GF-D8 (cell line): ENCODE measurements around the gene BPIFB3.

ENCODE experiments used
- DNase-seq: peaks from one replicate; lab custom pipeline; 2025; lab: John Stamatoyannopoulos, UW

The BPIFB3 gene

GRCh38 chr20:33053291-33054106, at the start of gene BPIFB3:
Gene BPIFB3 (plus strand): TSS chr20:33053903. CDS start chr20:33055436, 1,533 bp downstream.
- no peak for DNase-seq

GRCh38 chr20:33004141-33004751, 49.5 kb upstream of the BPIFB3 start, which contains the start of gene SUN5:
Gene SUN5 (minus strand): TSS chr20:33004433. CDS start chr20:33004340, 93 bp downstream.
- DNase-seq = no peak

- no peak for DNase-seq
Observed at GRCh38 chr20:33005132-33005566, 48.6 kb upstream of the BPIFB3 start.

- DNase-seq = no peak
Observed at GRCh38 chr20:33005908-33006775, 47.6 kb upstream of the BPIFB3 start.

GRCh38 chr20:33006776-33007375, 46.8 kb upstream of the BPIFB3 start:
- DNase-seq = no peak

GRCh38 chr20:33007376-33008335, 46.0 kb upstream of the BPIFB3 start, which contains the start of gene BPIFB2:
Gene BPIFB2 (plus strand): TSS chr20:33007704. CDS start chr20:33008575, 871 bp downstream.
- no peak for DNase-seq

GRCh38 chr20:33008336-33009213, 45.1 kb upstream of the BPIFB3 start:
- DNase-seq = no peak

GRCh38 chr20:33009214-33010132, 44.2 kb upstream of the BPIFB3 start:
- DNase-seq = no peak

GRCh38 chr20:33010133-33010504, 43.6 kb upstream of the BPIFB3 start:
- DNase-seq = no peak

- DNase-seq = no peak
Observed at GRCh38 chr20:33010674-33011449, 42.8 kb upstream of the BPIFB3 start.

GRCh38 chr20:33012327-33013189, 41.1 kb upstream of the BPIFB3 start:
- DNase-seq = no peak

GRCh38 chr20:33013701-33014326, 39.9 kb upstream of the BPIFB3 start:
- DNase-seq = no peak

GRCh38 chr20:33014336-33015113, 39.2 kb upstream of the BPIFB3 start:
- no peak for DNase-seq

GRCh38 chr20:33015114-33015484, 38.6 kb upstream of the BPIFB3 start:
- no peak for DNase-seq
